Kidney (tissue), 14 donors: Measurements from ENCODE around the gene ZNF618. TPM values are rescaled to one million over a fixed set of nuclear protein-coding genes. Genes with fewer than 3 reads are reported as not detected.

Experiments
- DNase-seq, 5 donors: peaks; one replicate each; pipeline ENCODE4 v3.0.0-alpha.2; 2013 to 2020
- FAIRE-seq: peaks from 2 replicates; lab custom pipeline; 2012; peaks lifted over from hg19 to GRCh38; lab: Jason Lieb, UNC
- H3K27ac ChIP-seq, 2 donors: one replicate each; pipeline ENCODE4 v1.7.0; 2013; ENCODE audit warnings: low read depth in 2 of 2, low read length in 2 of 2, inconsistent platforms in 1 of 2
- H3K27me3 ChIP-seq: one replicate; pipeline ENCODE4 v1.7.1; 2013; ENCODE audit warnings: low read length, inconsistent platforms; ENCODE audit not compliant: control insufficient read depth, insufficient read depth
- H3K36me3 ChIP-seq, 3 donors: one replicate each; pipeline versions ENCODE4 v1.7.0 to v1.7.1; 2013; ENCODE audit warnings: low read length in 3 of 3, control low read depth in 1 of 3, inconsistent platforms in 1 of 3; ENCODE audit not compliant: insufficient read depth in 3 of 3, control insufficient read depth in 2 of 3
- H3K4me1 ChIP-seq, 3 donors: one replicate each; pipeline versions ENCODE4 v1.7.0 to v1.7.1; 2013; ENCODE audit warnings: low read length in 3 of 3, inconsistent platforms in 1 of 3, low read depth in 1 of 3; ENCODE audit not compliant: control insufficient read depth in 2 of 3, insufficient read depth in 2 of 3
- H3K4me3 ChIP-seq, 3 donors: one replicate each; pipeline versions ENCODE4 v1.7.0 to v1.8.1; 2013; ENCODE audit warnings: low read length in 3 of 3, control low read depth in 1 of 3, inconsistent platforms in 1 of 3
- H3K9ac ChIP-seq, 3 donors: one replicate each; pipeline versions ENCODE4 v1.7.0 to v1.7.1; 2013; ENCODE audit warnings: low read length in 3 of 3, control low read depth in 1 of 3, inconsistent platforms in 1 of 3
- H3K9me3 ChIP-seq, 3 donors: one replicate each; pipeline versions ENCODE4 v1.7.0 to v1.7.1; 2013; ENCODE audit warnings: low read length in 3 of 3, control low read depth in 1 of 3, inconsistent platforms in 1 of 3; ENCODE audit not compliant: control insufficient read depth in 2 of 3, insufficient read depth in 1 of 3
- intact Hi-C: fragments of 100-400 bp; cut with DNase I; formaldehyde crosslinking; loops from one replicate; pipeline ENCODE4 v1.11.1; 2022
- polyA plus RNA-seq: library from polyadenylated mRNA; stranded (reverse); fragments of 350-450 nt; fragmentation: Illumina TruSeq; extraction: RNeasy Lipid Tissue Mini Kit (QIAGEN cat#74804); gene quantifications from one replicate; pipeline ENCODE4 v1.2.3, GENCODE V29; 2014; ENCODE audit warnings: low read depth, low replicate concordance; ENCODE audit not compliant: insufficient read depth
- total RNA-seq: library from RNA; stranded (reverse); fragmentation: NEBNext Ultra II Directional; extraction: Animal tissue kit (Norgen Biotek cat#: 25700); gene quantifications from one replicate; pipeline ENCODE4 v1.2.1, GENCODE V29; 2021
- TF ChIP-seq, protein P1 (sequence below): IDR thresholded peaks from 3 replicates; pipeline ENCODE4 v1.5.1; 2012; ENCODE audit warnings: mild to moderate bottlenecking, moderate library complexity, borderline replicate concordance; ENCODE audit not compliant: insufficient read depth; ENCODE audit errors: extremely low read depth
- donor health status: control.
- donor health status: control.
- donor health status: control.
- donor health status: control.
- donor health status: control.
- donor health status: DM: yes; HTN: yes; CAD: no.
- donor health status: Normal renal cell carcinoma (clear cell type).

ZNF618 gene
- total and polyA plus RNA-seq, 2 donors from 2014 or later = 5.6 to 31.9 TPM

DNA sequence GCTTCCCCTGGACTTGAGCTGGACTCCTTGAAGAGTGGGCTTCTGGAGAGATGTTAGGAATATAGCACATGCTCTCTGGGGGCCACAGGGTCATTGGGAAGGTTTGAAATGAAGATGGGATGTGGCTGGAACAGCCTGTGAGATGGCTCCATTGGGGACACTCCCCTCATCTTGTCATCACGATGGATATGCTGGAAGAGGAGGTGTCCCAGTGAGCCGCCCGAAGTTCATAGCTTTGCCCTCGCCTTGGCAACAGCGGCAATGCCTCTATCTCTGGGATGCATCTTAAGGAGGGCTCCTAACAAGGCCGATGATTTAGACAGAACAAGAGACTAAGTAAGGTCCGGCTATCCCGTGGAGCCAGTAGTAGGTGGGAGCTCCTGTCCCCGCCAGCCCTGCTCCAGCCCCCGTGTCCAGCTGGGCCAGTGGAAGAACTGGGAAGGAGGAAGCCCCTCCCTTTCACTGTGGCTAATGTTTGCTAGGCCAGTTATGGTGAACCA, 178.1 kb downstream of the ZNF618 start:
- no peaks in the 10 kb centered on the region for H3K27me3 ChIP-seq
- no peak overlapping the region for H3K9ac ChIP-seq
- FAIRE-seq (no peak), DNase-seq (peak in 2 of 5 donors; percentile 7 to 25)
- no peaks in the 10 kb centered on the region for H3K9me3 ChIP-seq
- no peak overlapping the region for H3K27ac ChIP-seq
- TF ChIP-seq, protein P1, sequence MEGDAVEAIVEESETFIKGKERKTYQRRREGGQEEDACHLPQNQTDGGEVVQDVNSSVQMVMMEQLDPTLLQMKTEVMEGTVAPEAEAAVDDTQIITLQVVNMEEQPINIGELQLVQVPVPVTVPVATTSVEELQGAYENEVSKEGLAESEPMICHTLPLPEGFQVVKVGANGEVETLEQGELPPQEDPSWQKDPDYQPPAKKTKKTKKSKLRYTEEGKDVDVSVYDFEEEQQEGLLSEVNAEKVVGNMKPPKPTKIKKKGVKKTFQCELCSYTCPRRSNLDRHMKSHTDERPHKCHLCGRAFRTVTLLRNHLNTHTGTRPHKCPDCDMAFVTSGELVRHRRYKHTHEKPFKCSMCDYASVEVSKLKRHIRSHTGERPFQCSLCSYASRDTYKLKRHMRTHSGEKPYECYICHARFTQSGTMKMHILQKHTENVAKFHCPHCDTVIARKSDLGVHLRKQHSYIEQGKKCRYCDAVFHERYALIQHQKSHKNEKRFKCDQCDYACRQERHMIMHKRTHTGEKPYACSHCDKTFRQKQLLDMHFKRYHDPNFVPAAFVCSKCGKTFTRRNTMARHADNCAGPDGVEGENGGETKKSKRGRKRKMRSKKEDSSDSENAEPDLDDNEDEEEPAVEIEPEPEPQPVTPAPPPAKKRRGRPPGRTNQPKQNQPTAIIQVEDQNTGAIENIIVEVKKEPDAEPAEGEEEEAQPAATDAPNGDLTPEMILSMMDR = no peak
- H3K4me1 ChIP-seq = peaks cover 0 to 4% (median 4%) of the 10 kb centered on the region in 3 donors
- intact Hi-C loops = no loop called here
- peaks cover 2 to 28% (median 24%) of the 10 kb centered on the region in 3 donors for H3K36me3 ChIP-seq
- H3K4me3 ChIP-seq = no peak overlapping the region

DNA sequence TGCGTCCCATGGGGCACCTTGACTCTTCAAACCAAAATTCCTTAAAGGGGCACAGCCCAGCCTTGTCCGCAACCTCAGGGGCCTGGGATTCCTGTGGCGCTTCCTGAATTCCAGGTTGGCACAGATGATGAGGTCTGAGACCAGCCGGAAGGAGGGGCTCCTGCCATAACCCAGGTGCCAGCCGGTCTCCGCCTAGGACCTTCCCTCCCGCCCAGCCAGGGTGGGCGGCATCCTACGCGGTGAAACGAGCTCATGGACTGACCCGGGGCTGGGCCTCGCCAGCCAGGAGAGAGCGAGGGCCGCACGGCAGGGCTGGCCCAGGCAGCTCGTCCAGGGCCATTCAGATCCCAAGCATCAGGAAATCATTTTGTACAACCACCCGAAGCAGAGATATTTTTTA, 179.0 kb downstream of the ZNF618 start:
- H3K27me3 ChIP-seq = no peaks in the 10 kb centered on the region
- TF ChIP-seq, protein P1 = no peak
- FAIRE-seq (no peak), DNase-seq (peak in 2 of 5 donors; percentile 8 to 30)
- intact Hi-C loops = no loop called here
- H3K4me1 ChIP-seq = peaks cover 0 to 5% (median 4%) of the 10 kb centered on the region in 3 donors
- H3K36me3 ChIP-seq = peaks cover 2 to 21% (median 19%) of the 10 kb centered on the region in 3 donors
- no peak overlapping the region for H3K9ac ChIP-seq
- no peaks in the 10 kb centered on the region for H3K9me3 ChIP-seq
- H3K27ac ChIP-seq = no peak overlapping the region
- no peak overlapping the region for H3K4me3 ChIP-seq

DNA sequence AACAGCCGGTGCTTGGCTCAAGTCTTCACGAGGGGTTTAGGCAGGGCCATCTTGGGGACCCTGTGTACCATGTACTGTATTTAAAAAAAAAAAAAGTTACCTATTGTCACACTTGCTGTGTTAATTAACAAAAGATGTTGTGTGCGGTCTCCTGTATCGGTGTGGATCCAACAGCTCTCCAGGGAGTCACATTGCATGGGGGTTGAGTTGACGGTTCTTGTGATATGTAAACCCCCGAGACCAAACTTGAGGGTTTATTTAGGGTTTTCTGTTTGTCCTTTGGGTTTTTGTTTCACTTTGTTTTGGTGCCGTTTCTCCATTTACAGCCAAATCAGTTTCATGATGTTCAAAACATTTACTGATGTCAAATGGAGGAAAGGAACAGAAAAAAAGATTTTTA, 179.8 kb downstream of the ZNF618 start:
- Histone ChIP-seq H3K9me3 (no peaks in the 10 kb centered on the region), H3K27me3 (no peaks in the 10 kb centered on the region), H3K4me1 (peaks cover 0 to 5% (median 4%) of the 10 kb centered on the region in 3 donors), H3K9ac (no peak overlapping the region), H3K36me3 (peaks cover 2 to 15% (median 13%) of the 10 kb centered on the region in 3 donors), H3K4me3 (no peak overlapping the region), H3K27ac (no peak overlapping the region)
- intact Hi-C loops = no loop called here
- DNase-seq = peak in 1 of 5 donors; percentile 9
- TF ChIP-seq, protein P1 = no peak
- no peak for FAIRE-seq
